GM19468 (cell line): Measurements from ENCODE around the gene KLK12.

Experiments used
- ATAC-seq: cut with Tn5 transposase; IDR thresholded peaks from one replicate; pipeline ENCODE4 v1.9.1; 2021; ENCODE audit warnings: mild to moderate bottlenecking, moderate library complexity, moderate number of reproducible peaks; ENCODE audit not compliant: unreplicated experiment; ENCODE audit errors: extremely low read depth

The KLK12 gene

GRCh38 chr19:51059715-51060114 lies 24.9 kb upstream of the KLK12 start:
- no peak for ATAC-seq

GRCh38 chr19:51055866-51056265 lies 21.1 kb upstream of the KLK12 start:
- no peak for ATAC-seq

- no peak for ATAC-seq
Measured at GRCh38 chr19:51047031-51047335, 12.2 kb upstream of the KLK12 start.

GRCh38 chr19:51044327-51044726 lies 9.5 kb upstream of the KLK12 start:
- no peak for ATAC-seq

- ATAC-seq: no peak
Measured at GRCh38 chr19:51043497-51043896, 8.7 kb upstream of the KLK12 start.

- ATAC-seq: no peak
Measured at GRCh38 chr19:51040151-51040550, 5.3 kb upstream of the KLK12 start.

GRCh38 chr19:51036519-51036918 lies 1.7 kb upstream of the KLK12 start:
- no peak for ATAC-seq

- no peak for ATAC-seq
Measured at GRCh38 chr19:51031880-51032225, 2.9 kb downstream of the KLK12 start.

- ATAC-seq: no peak
Measured at GRCh38 chr19:51031220-51031879, 3.5 kb downstream of the KLK12 start.

- ATAC-seq: no peak
Measured at GRCh38 chr19:51030631-51031030, 4.2 kb downstream of the KLK12 start.

GRCh38 chr19:51029718-51030117 lies 5.1 kb downstream of the KLK12 start:
- ATAC-seq: no peak

- ATAC-seq: no peak
Measured at GRCh38 chr19:51027873-51028272, 6.9 kb downstream of the KLK12 start.

GRCh38 chr19:51027126-51027806 lies 7.5 kb downstream of the KLK12 start:
- no peak for ATAC-seq

- ATAC-seq: no peak
Measured at GRCh38 chr19:51026554-51026831, 8.3 kb downstream of the KLK12 start, which contains the start of gene KLK11. TSS of gene KLK11 (minus strand) at chr19:51026616. CDS start at chr19:51025631, 985 bp downstream.

- ATAC-seq: no peak
Measured at GRCh38 chr19:51025809-51026553, 8.8 kb downstream of the KLK12 start.

GRCh38 chr19:51025401-51025800 lies 9.4 kb downstream of the KLK12 start:
- no peak for ATAC-seq

GRCh38 chr19:51024924-51025323 lies 9.9 kb downstream of the KLK12 start:
- ATAC-seq: no peak

- ATAC-seq: no peak
Measured at GRCh38 chr19:51023946-51024345, 10.9 kb downstream of the KLK12 start.

GRCh38 chr19:51022526-51022925 lies 12.3 kb downstream of the KLK12 start:
- ATAC-seq: no peak

GRCh38 chr19:51020988-51021651 lies 13.7 kb downstream of the KLK12 start:
- no peak for ATAC-seq

- ATAC-seq: no peak
Measured at GRCh38 chr19:51019544-51019925, 15.3 kb downstream of the KLK12 start, which contains the start of gene KLK10. TSS of gene KLK10 (minus strand) at chr19:51019709. CDS start at chr19:51019130, 579 bp downstream.
